SK-N-SH (cell line): ENCODE measurements around the gene COBL. TPM values are rescaled to one million over a fixed set of nuclear protein-coding genes. Genes with fewer than 3 reads are reported as not detected.

Source experiments
- CTCF ChIA-PET: fragments of 300-600, 350-600 bp; formaldehyde crosslinking; extraction: SDS; loops from one replicate; lab custom pipeline; 2021; lab: Yijun Ruan, JAX
- POLR2A ChIA-PET: fragments of 350-600 bp; sonication (Branson Sonifier 250); formaldehyde crosslinking; extraction: SDS; loops from one replicate; lab custom pipeline; 2020; ENCODE audit warnings: antibody characterized with exemption, inconsistent platforms; lab: Yijun Ruan, JAX
- DNase-seq: peaks from one replicate; pipeline ENCODE4 v3.0.0; 2012
- H2AFZ ChIP-seq: fragments of 200-600 bp; sonication (generic); 2 replicates; pipeline ENCODE4 v1.8.1; 2016; ENCODE audit warnings: antibody characterized with exemption, mild to moderate bottlenecking, low read depth
- H3F3A ChIP-seq: fragments of 200-600 bp; sonication (generic); replicated peaks from 2 replicates; pipeline ENCODE3; 2016; ENCODE audit warnings: antibody characterized with exemption, mild to moderate bottlenecking; ENCODE audit not compliant: insufficient read depth
- H3K27ac ChIP-seq, 2 experiments: fragments of 200-500 bp in 1 of 2; fragments of 200-600 bp in 1 of 2; sonication (Bioruptor generic) in 1 of 2; sonication (generic), shearing (Covaris generic) in 1 of 2; 2 replicates each; pipeline versions ENCODE4 v1.5.1 to v1.6.1; 2014 to 2016; ENCODE audit warnings: low read depth in 2 of 2, inconsistent platforms in 1 of 2, low read length in 1 of 2, mild to moderate bottlenecking in 1 of 2, mixed read lengths in 1 of 2
- H3K27me3 ChIP-seq: fragments of 200-600 bp; sonication (generic), shearing (Covaris generic); 2 replicates; pipeline ENCODE4 v1.6.1; 2016; ENCODE audit warnings: mixed run types; ENCODE audit not compliant: insufficient read depth
- H3K36me3 ChIP-seq, 2 experiments: fragments of 200-500 bp in 1 of 2; fragments of 200-600 bp in 1 of 2; sonication (Bioruptor generic) in 1 of 2; sonication (generic) in 1 of 2; replicated peaks in 1 of 2; 2 replicates each; pipeline versions ENCODE3 to v1.5.1; 2014 to 2016; ENCODE audit warnings: low read length in 1 of 2, mild to moderate bottlenecking in 1 of 2; ENCODE audit not compliant: insufficient read depth in 2 of 2, control insufficient read depth in 1 of 2
- H3K4me1 ChIP-seq, 2 experiments: fragments of 200-500 bp in 1 of 2; fragments of 200-600 bp in 1 of 2; sonication (Bioruptor generic) in 1 of 2; sonication (generic), shearing (Covaris generic) in 1 of 2; 2 replicates each; pipeline versions ENCODE4 v1.5.1 to v1.6.1; 2014 to 2016; ENCODE audit warnings: low read depth in 1 of 2, low read length in 1 of 2, mixed run types in 1 of 2; ENCODE audit not compliant: insufficient read depth in 2 of 2, control insufficient read depth in 1 of 2
- H3K4me2 ChIP-seq: fragments of 200-600 bp; sonication (generic), shearing (Covaris generic); 2 replicates; pipeline ENCODE4 v1.6.1; 2017; ENCODE audit warnings: mixed run types
- H3K4me3 ChIP-seq, 2 experiments: fragments of 200-500 bp in 1 of 2; fragments of 200-600 bp in 1 of 2; sonication (Bioruptor generic) in 1 of 2; sonication (generic), shearing (Covaris generic) in 1 of 2; 2 replicates each; pipeline versions ENCODE4 v1.5.1 to v1.8.1; 2014 to 2016; ENCODE audit warnings: low read depth in 2 of 2, inconsistent platforms in 1 of 2, low read length in 1 of 2, mild to moderate bottlenecking in 1 of 2, mixed read lengths in 1 of 2, moderate library complexity in 1 of 2
- H3K79me2 ChIP-seq: fragments of 200-600 bp; sonication (generic); 2 replicates; pipeline ENCODE4 v1.8.1; 2017; ENCODE audit warnings: mild to moderate bottlenecking; ENCODE audit not compliant: insufficient read depth
- H3K9ac ChIP-seq: fragments of 200-600 bp; sonication (generic); 2 replicates; pipeline ENCODE4 v1.6.1; 2017; ENCODE audit warnings: mixed run types
- H3K9me2 ChIP-seq: fragments of 200-600 bp; sonication (generic); 2 replicates; pipeline ENCODE4 v1.6.1; 2017; ENCODE audit warnings: mixed run types
- H3K9me3 ChIP-seq: fragments of 200-600 bp; sonication (generic); 2 replicates; pipeline ENCODE4 v1.6.1; 2017; ENCODE audit warnings: mixed run types, mild to moderate bottlenecking, moderate library complexity
- H4K20me1 ChIP-seq: fragments of 200-600 bp; sonication (generic); 2 replicates; pipeline ENCODE4 v1.6.1; 2017; ENCODE audit warnings: mild to moderate bottlenecking, mixed run types; ENCODE audit not compliant: insufficient read depth
- ELF1 ChIP-seq: IDR thresholded peaks from 2 replicates; pipeline ENCODE4 v1.4.0; 2012
- EP300 ChIP-seq, 2 experiments: IDR thresholded peaks; 2 replicates each; pipeline versions ENCODE4 v1.4.0 to v1.6.1; 2012; ENCODE audit warnings: borderline replicate concordance in 1 of 2, low read depth in 1 of 2, low read length in 1 of 2
- EZH2phosphoT487 ChIP-seq: fragments of 200-600 bp; sonication (generic); IDR thresholded peaks from 2 replicates; pipeline ENCODE4 v1.6.1; 2017; ENCODE audit warnings: low read depth, mixed run types, mild to moderate bottlenecking, antibody characterized with exemption, moderate library complexity, borderline replicate concordance
- FOSL2 ChIP-seq: IDR thresholded peaks from 2 replicates; pipeline ENCODE4 v1.4.0; 2012; ENCODE audit warnings: low read depth, mild to moderate bottlenecking, moderate library complexity, borderline replicate concordance
- FOXJ3 ChIP-seq: sonication (generic); formaldehyde crosslinking; IDR thresholded peaks from 2 replicates; pipeline ENCODE4 v1.5.1; 2020; ENCODE audit warnings: mild to moderate bottlenecking, missing genetic modification reagents
- FOXM1 ChIP-seq: IDR thresholded peaks from 2 replicates; pipeline ENCODE4 v1.4.0; 2012; ENCODE audit warnings: low read depth, mild to moderate bottlenecking
- GABPA ChIP-seq: IDR thresholded peaks from 2 replicates; pipeline ENCODE4 v1.4.0; 2012; ENCODE audit warnings: low read depth, mild to moderate bottlenecking
- GATA2 ChIP-seq: sonication (generic); formaldehyde crosslinking; IDR thresholded peaks from 2 replicates; pipeline ENCODE4 v1.5.0; 2020; ENCODE audit warnings: mild to moderate bottlenecking, missing genetic modification reagents
- MEF2A ChIP-seq: IDR thresholded peaks from 2 replicates; pipeline ENCODE4 v1.4.0; 2012; ENCODE audit warnings: low read depth, borderline replicate concordance
- NFIC ChIP-seq: IDR thresholded peaks from 2 replicates; pipeline ENCODE4 v1.4.0; 2012; ENCODE audit warnings: borderline replicate concordance
- NRF1 ChIP-seq: IDR thresholded peaks from 2 replicates; pipeline ENCODE4 v1.6.1; 2012; ENCODE audit warnings: low read depth, mild to moderate bottlenecking, low read length
- RXRA ChIP-seq: IDR thresholded peaks from 2 replicates; pipeline ENCODE4 v1.4.0; 2012; ENCODE audit warnings: low read depth, mild to moderate bottlenecking, borderline replicate concordance
- SIN3A ChIP-seq: IDR thresholded peaks from 2 replicates; pipeline ENCODE4 v1.6.1; 2012; ENCODE audit warnings: low read depth, mild to moderate bottlenecking, low read length, moderate library complexity, borderline replicate concordance
- SMC3 ChIP-seq: IDR thresholded peaks from 2 replicates; pipeline ENCODE4 v1.6.1; 2012; ENCODE audit warnings: low read depth, low read length, improper control_type of control experiment
- TAF1 ChIP-seq: IDR thresholded peaks from 2 replicates; pipeline ENCODE4 v1.6.1; 2012; ENCODE audit warnings: low read depth, mild to moderate bottlenecking, low read length, moderate library complexity, borderline replicate concordance
- TCF12 ChIP-seq: IDR thresholded peaks from 2 replicates; pipeline ENCODE4 v1.4.0; 2012
- WGBS: methylation state at CpG from one replicate; pipeline ENCODE4 v1.1.6; 2017; ENCODE audit warnings: low lambda C conversion rate; 5-methylcytosine and 5-hydroxymethylcytosine counted together
- polyA plus RNA-seq, 3 experiments: library from polyadenylated mRNA; depleted of rRNA; stranded (reverse); fragments of >200 nt; gene quantifications; 2 replicates each; pipeline ENCODE4 v1.2.3, GENCODE V29; 2012
- TF ChIP-seq, protein P1 (sequence below): IDR thresholded peaks from 2 replicates; pipeline ENCODE4 v1.4.0; 2012; ENCODE audit warnings: low read depth
- TF ChIP-seq, protein P2 (sequence below): IDR thresholded peaks from 2 replicates; pipeline ENCODE4 v1.4.0; 2012; ENCODE audit warnings: low read depth, borderline replicate concordance
- TF ChIP-seq, protein P3 (sequence below): fragments of 150-350 bp; IDR thresholded peaks from 2 replicates; pipeline ENCODE4 v1.6.1; 2017; ENCODE audit warnings: antibody characterized with exemption, low read length, low read depth, borderline replicate concordance
- TF ChIP-seq, protein P4 (sequence below): fragments of 150-350 bp; IDR thresholded peaks from 2 replicates; pipeline ENCODE4 v1.6.1; 2016; ENCODE audit warnings: mild to moderate bottlenecking, low read depth, low read length

COBL gene
- polyA plus RNA-seq, 1 of the 3 experiments (the other 2 are of a cell fraction), result under 0.01 TPM

DNA sequence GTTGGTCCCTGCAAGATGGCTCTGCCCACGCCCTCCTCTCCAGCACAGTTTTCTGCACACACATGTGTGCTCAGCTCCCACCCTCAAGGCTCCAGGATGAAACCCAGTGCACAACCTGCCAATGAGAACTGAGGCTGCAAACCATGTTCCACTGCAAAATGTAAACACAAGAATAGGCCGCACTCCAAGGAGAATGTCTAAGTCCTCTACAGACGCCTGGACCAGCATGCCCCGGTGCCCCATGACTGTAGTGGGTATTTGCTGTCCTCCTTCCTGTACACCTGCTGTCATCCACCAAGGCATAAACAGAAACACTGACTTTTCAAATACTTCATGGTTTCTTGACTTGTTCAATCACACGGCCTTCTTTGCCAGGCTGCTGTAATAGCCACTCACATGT is 72.6 kb downstream of the COBL start:
- H3K36me3 ChIP-seq, result no peaks in the 10 kb centered on the region
- no peak overlapping the region for H3K4me3 ChIP-seq
- CTCF ChIA-PET, result interaction anchor here (0.6 to 1.5 kb wide), 3 partner anchors 40 to 122 kb away, joined by 3 to 5 read pairs (median 4); no protein-coding TSS in a partner anchor
- H3K4me2 ChIP-seq, result no peak overlapping the region
- H4K20me1 ChIP-seq, result no peaks in the 10 kb centered on the region
- DNase-seq, result no peak
- H3K9ac ChIP-seq, result no peak overlapping the region
- 38% methylated on average over 5 of the region's 5 CpGs for WGBS
- no peaks in the 10 kb centered on the region; the same call in 1 of the 2 replicates for H3K9me3 ChIP-seq
- TF ChIP-seq TAF1 (no peak), ELF1 (no peak), GATA2 (CRISPR knock-in tag) (no peak), MEF2A (no peak), NFIC (no peak), SMC3 (no peak), EZH2phosphoT487 (no peak), NRF1 (no peak), SIN3A (no peak), RXRA (no peak), FOXJ3 (no peak), EP300 (IDR thresholded peaks at IDR 0.05; ENCODE audit: borderline replicate concordance in 1 of 2, low read depth in 1 of 2, low read length in 1 of 2) (no peak), FOSL2 (no peak), TCF12 (no peak), FOXM1 (no peak), GABPA (no peak)
- TF ChIP-seq, protein P1, sequence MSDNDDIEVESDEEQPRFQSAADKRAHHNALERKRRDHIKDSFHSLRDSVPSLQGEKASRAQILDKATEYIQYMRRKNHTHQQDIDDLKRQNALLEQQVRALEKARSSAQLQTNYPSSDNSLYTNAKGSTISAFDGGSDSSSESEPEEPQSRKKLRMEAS, result no peak
- TF ChIP-seq, protein P2, sequence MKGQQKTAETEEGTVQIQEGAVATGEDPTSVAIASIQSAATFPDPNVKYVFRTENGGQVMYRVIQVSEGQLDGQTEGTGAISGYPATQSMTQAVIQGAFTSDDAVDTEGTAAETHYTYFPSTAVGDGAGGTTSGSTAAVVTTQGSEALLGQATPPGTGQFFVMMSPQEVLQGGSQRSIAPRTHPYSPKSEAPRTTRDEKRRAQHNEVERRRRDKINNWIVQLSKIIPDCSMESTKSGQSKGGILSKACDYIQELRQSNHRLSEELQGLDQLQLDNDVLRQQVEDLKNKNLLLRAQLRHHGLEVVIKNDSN, result no peak
- TF ChIP-seq, protein P3, sequence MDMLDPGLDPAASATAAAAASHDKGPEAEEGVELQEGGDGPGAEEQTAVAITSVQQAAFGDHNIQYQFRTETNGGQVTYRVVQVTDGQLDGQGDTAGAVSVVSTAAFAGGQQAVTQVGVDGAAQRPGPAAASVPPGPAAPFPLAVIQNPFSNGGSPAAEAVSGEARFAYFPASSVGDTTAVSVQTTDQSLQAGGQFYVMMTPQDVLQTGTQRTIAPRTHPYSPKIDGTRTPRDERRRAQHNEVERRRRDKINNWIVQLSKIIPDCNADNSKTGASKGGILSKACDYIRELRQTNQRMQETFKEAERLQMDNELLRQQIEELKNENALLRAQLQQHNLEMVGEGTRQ, result no peak
- TF ChIP-seq, protein P4, sequence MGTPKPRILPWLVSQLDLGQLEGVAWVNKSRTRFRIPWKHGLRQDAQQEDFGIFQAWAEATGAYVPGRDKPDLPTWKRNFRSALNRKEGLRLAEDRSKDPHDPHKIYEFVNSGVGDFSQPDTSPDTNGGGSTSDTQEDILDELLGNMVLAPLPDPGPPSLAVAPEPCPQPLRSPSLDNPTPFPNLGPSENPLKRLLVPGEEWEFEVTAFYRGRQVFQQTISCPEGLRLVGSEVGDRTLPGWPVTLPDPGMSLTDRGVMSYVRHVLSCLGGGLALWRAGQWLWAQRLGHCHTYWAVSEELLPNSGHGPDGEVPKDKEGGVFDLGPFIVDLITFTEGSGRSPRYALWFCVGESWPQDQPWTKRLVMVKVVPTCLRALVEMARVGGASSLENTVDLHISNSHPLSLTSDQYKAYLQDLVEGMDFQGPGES, result no peak
- no peaks in the 10 kb centered on the region for H3K27me3 ChIP-seq
- H3K9me2 ChIP-seq, result no peaks in the 10 kb centered on the region
- no peaks in the 10 kb centered on the region for H3F3A ChIP-seq
- H2AFZ ChIP-seq, result no peak overlapping the region
- POLR2A ChIA-PET, result no interaction called here
- no peak overlapping the region for H3K27ac ChIP-seq
- H3K79me2 ChIP-seq, result no peaks in the 10 kb centered on the region
- H3K4me1 ChIP-seq, result no peaks in the 10 kb centered on the region
